H9 (cell line): ENCODE measurements around the gene LEKR1. TPM values are rescaled to one million over a fixed set of nuclear protein-coding genes. Genes with fewer than 3 reads are reported as not detected.

Source experiments
- DNase-seq: peaks from one replicate; pipeline ENCODE4 v3.0.0-alpha.2; 2017
- H2AFZ ChIP-seq: one replicate; pipeline ENCODE4 v1.6.1; 2013; ENCODE audit warnings: mild to moderate bottlenecking, low read length, control low read depth, moderate library complexity
- H2AK5ac ChIP-seq: 2 replicates; pipeline ENCODE4 v1.6.1; 2013; ENCODE audit warnings: low read length, control low read depth, mixed read lengths; ENCODE audit not compliant: insufficient read length
- H2BK120ac ChIP-seq: one replicate; pipeline ENCODE4 v1.6.1; 2013; ENCODE audit warnings: low read depth, mild to moderate bottlenecking, low read length, control low read depth, inconsistent platforms; ENCODE audit not compliant: poor library complexity, severe bottlenecking
- H2BK12ac ChIP-seq: 2 replicates; pipeline ENCODE4 v1.6.1; 2013; ENCODE audit warnings: low read length, control low read depth, mixed read lengths, low read depth; ENCODE audit not compliant: insufficient read length
- H2BK15ac ChIP-seq: 2 replicates; pipeline ENCODE4 v1.6.1; 2013; ENCODE audit warnings: low read depth, low read length, control low read depth
- H2BK20ac ChIP-seq: one replicate; pipeline ENCODE4 v1.6.1; 2013; ENCODE audit warnings: low read depth, mild to moderate bottlenecking, low read length, control low read depth, inconsistent platforms; ENCODE audit not compliant: poor library complexity, severe bottlenecking
- H2BK5ac ChIP-seq: 2 replicates; pipeline ENCODE4 v1.6.1; 2013; ENCODE audit warnings: low read length, control low read depth, mixed read lengths; ENCODE audit not compliant: insufficient read length
- H3K14ac ChIP-seq: 2 replicates; pipeline ENCODE4 v1.6.1; 2013; ENCODE audit warnings: low read length, control low read depth; ENCODE audit not compliant: insufficient read depth
- H3K18ac ChIP-seq: 2 replicates; pipeline ENCODE4 v1.6.1; 2013; ENCODE audit warnings: low read depth, mild to moderate bottlenecking, mixed read lengths, low read length, control low read depth; ENCODE audit not compliant: insufficient read length
- H3K23ac ChIP-seq: 2 replicates; pipeline ENCODE4 v1.6.1; 2013; ENCODE audit warnings: low read length, control low read depth, mixed read lengths, low read depth; ENCODE audit not compliant: insufficient read length
- H3K23me2 ChIP-seq: 2 replicates; pipeline ENCODE4 v1.6.1; 2013; ENCODE audit warnings: low read depth, mild to moderate bottlenecking, mixed read lengths, low read length, control low read depth; ENCODE audit not compliant: insufficient read length, poor library complexity, severe bottlenecking
- H3K27ac ChIP-seq: 2 replicates; pipeline ENCODE4 v1.5.1; 2013; ENCODE audit warnings: low read length, control low read depth, mixed read lengths, low read depth; ENCODE audit not compliant: insufficient read length
- H3K27me3 ChIP-seq: 2 replicates; pipeline ENCODE4 v1.6.1; 2013; ENCODE audit warnings: low read length, control low read depth, inconsistent platforms; ENCODE audit not compliant: insufficient read depth
- H3K4ac ChIP-seq: 2 replicates; pipeline ENCODE4 v1.6.1; 2013; ENCODE audit warnings: low read depth, mild to moderate bottlenecking, control low read depth, inconsistent platforms, low read length, moderate library complexity
- H3K4me1 ChIP-seq: 2 replicates; pipeline ENCODE4 v1.6.1; 2013; ENCODE audit warnings: low read length, control low read depth, inconsistent platforms; ENCODE audit not compliant: insufficient read depth
- H3K4me2 ChIP-seq: 2 replicates; pipeline ENCODE4 v1.6.1; 2013; ENCODE audit warnings: low read length, control low read depth, mixed read lengths; ENCODE audit not compliant: insufficient read length, insufficient read depth
- H3K56ac ChIP-seq: 2 replicates; pipeline ENCODE4 v1.6.1; 2013; ENCODE audit warnings: low read depth, mild to moderate bottlenecking, mixed read lengths, low read length, control low read depth; ENCODE audit not compliant: insufficient read length
- H3K79me1 ChIP-seq: 2 replicates; pipeline ENCODE4 v1.6.1; 2013; ENCODE audit warnings: low read depth, mild to moderate bottlenecking, moderate library complexity, low read length, control low read depth, inconsistent platforms; ENCODE audit not compliant: insufficient read depth, poor library complexity, severe bottlenecking
- H3K79me2 ChIP-seq: 2 replicates; pipeline ENCODE4 v1.6.1; 2013; ENCODE audit warnings: low read length, control low read depth, inconsistent platforms; ENCODE audit not compliant: insufficient read depth
- H3K9ac ChIP-seq: 2 replicates; pipeline ENCODE4 v1.6.1; 2013; ENCODE audit warnings: low read length, control low read depth, mixed read lengths; ENCODE audit not compliant: insufficient read length; ENCODE audit errors: extremely low read depth
- H3K9me3 ChIP-seq: one replicate; pipeline ENCODE4 v1.6.1; 2013; ENCODE audit warnings: low read depth, low read length, inconsistent platforms; ENCODE audit not compliant: control insufficient read depth
- H3T11ph ChIP-seq: one replicate; pipeline ENCODE4 v1.6.1; 2013; ENCODE audit warnings: mild to moderate bottlenecking, low read length, control low read depth, inconsistent platforms
- H4K20me1 ChIP-seq: one replicate; pipeline ENCODE4 v1.6.1; 2013; ENCODE audit not compliant: control insufficient read depth, insufficient read length, insufficient read depth
- H4K5ac ChIP-seq: 2 replicates; pipeline ENCODE4 v1.6.1; 2013; ENCODE audit warnings: low read depth, mild to moderate bottlenecking, mixed read lengths, low read length, control low read depth; ENCODE audit not compliant: insufficient read length
- H4K8ac ChIP-seq: replicated peaks from 2 replicates; pipeline ENCODE4 v1.6.1; 2013; ENCODE audit warnings: low read length, control low read depth, mixed read lengths, low read depth; ENCODE audit not compliant: insufficient read length
- H4K91ac ChIP-seq: 2 replicates; pipeline ENCODE4 v1.6.1; 2013; ENCODE audit warnings: low read depth, mild to moderate bottlenecking, moderate library complexity, mixed read lengths, low read length, control low read depth; ENCODE audit not compliant: insufficient read length
- H3K27ac Mint-ChIP-seq, 3 experiments: 2 replicates in 2 of 3; 3 replicates in 1 of 3; pipeline ENCODE4 v1.8.0; 2020 to 2021; ENCODE audit warnings: mixed read lengths in 3 of 3, mild to moderate bottlenecking in 1 of 3, moderate library complexity in 1 of 3
- H3K27me3 Mint-ChIP-seq: 2 replicates; pipeline ENCODE4 v1.8.0; 2021; ENCODE audit warnings: low read depth, mild to moderate bottlenecking, moderate library complexity, mixed read lengths
- H3K36me3 Mint-ChIP-seq, 3 experiments: 2 replicates in 2 of 3; 3 replicates in 1 of 3; pipeline ENCODE4 v1.8.0; 2020 to 2021; ENCODE audit warnings: low read depth in 3 of 3, mixed read lengths in 3 of 3; ENCODE audit not compliant: insufficient read depth in 1 of 3
- H3K4me1 Mint-ChIP-seq, 2 experiments: 2 replicates each; pipeline ENCODE4 v1.8.0; 2020; ENCODE audit warnings: mixed read lengths in 2 of 2
- H3K4me3 Mint-ChIP-seq, 2 experiments: 2 replicates in 1 of 2; 3 replicates in 1 of 2; pipeline ENCODE4 v1.8.0; 2020 to 2021; ENCODE audit warnings: mild to moderate bottlenecking in 2 of 2, mixed read lengths in 2 of 2, moderate library complexity in 1 of 2
- H3K9me3 Mint-ChIP-seq, 2 experiments: 2 replicates in 1 of 2; 3 replicates in 1 of 2; pipeline ENCODE4 v1.8.0; 2020; ENCODE audit warnings: mild to moderate bottlenecking in 2 of 2, mixed read lengths in 2 of 2, moderate library complexity in 1 of 2
- WGBS: extraction: QIAGEN DNeasy Blood & Tissue Kit; methylation state at CpG from one replicate; pipeline ENCODE4 v1.1.7; 2013; ENCODE audit warnings: missing lambda C conversion rate, low lambda C conversion rate, mixed read lengths; ENCODE audit not compliant: insufficient read length; ENCODE audit errors: extremely low coverage; 5-methylcytosine and 5-hydroxymethylcytosine counted together
- total RNA-seq: library from RNA; stranded (reverse); gene quantifications from 2 replicates; pipeline ENCODE4 v1.2.1, GENCODE V29; 2021
- TF ChIP-seq, protein P1 (sequence below): fragments of 200-600 bp; sonication (generic); conservative IDR thresholded peaks from 3 replicates; pipeline ENCODE4 v1.8.0; 2021; ENCODE audit warnings: antibody characterized with exemption, mild to moderate bottlenecking

LEKR1 gene
- total RNA-seq, 1 experiment from 2014 or later = not detected

DNA sequence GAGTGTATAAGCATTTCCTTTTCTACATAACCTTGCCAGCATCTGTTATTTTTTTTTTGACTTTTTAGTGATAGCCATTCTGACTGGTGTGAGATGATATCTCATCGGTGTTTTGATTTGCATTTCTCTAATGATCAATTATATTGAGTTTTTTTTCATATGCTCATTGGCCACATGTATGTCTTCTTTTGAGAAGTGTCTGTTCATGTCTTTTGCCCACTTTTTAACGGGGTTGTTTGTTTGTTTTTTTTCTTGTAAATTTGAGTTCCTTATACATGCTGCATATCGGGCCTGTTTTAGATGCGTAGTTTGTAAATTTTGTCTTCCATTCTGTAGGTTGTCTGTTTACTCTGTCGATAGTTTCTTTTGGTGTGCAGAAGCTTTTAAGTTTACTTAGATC lies 89.2 kb downstream of the LEKR1 start:
- Mint-ChIP-seq H3K36me3 (peaks cover 0 to 28% (median 3%) of the 10 kb centered on the region in 3 experiments; a peak in 6 of 7 replicates), H3K27me3 (no peaks in the 10 kb centered on the region), H3K27ac (no peak overlapping the region), H3K4me3 (no peak overlapping the region), H3K4me1 (peaks cover 20 to 34% of the 10 kb centered on the region in 2 experiments), H3K9me3 (peaks cover 2 to 20% of the 10 kb centered on the region in 2 experiments; a peak in 3 of 5 replicates)
- peaks cover 4% of the 10 kb centered on the region; the same call in 1 of the 2 replicates for H3K4me1 ChIP-seq
- no peaks in the 10 kb centered on the region for H4K20me1 ChIP-seq
- H2AK5ac ChIP-seq = no peak overlapping the region
- H3K9me3 ChIP-seq = no peaks in the 10 kb centered on the region
- H3T11ph ChIP-seq = no peak overlapping the region
- H4K5ac ChIP-seq = no peak overlapping the region
- no peaks in the 10 kb centered on the region for H3K23me2 ChIP-seq
- no peaks in the 10 kb centered on the region for H3K27me3 ChIP-seq
- H3K14ac ChIP-seq = no peak overlapping the region
- no peak for DNase-seq
- H4K8ac ChIP-seq = no peak overlapping the region
- no peak overlapping the region for H3K56ac ChIP-seq
- H3K18ac ChIP-seq = no peak overlapping the region
- H2BK20ac ChIP-seq = no peak overlapping the region
- no peak overlapping the region for H3K9ac ChIP-seq
- H3K79me1 ChIP-seq = no peaks in the 10 kb centered on the region
- H2BK120ac ChIP-seq = no peak overlapping the region
- no peak overlapping the region for H2BK15ac ChIP-seq
- no peak overlapping the region for H3K23ac ChIP-seq
- H2AFZ ChIP-seq = no peak overlapping the region
- no CpG with 5 or more reads among the region's 5 CpGs for WGBS
- TF ChIP-seq, protein P1, sequence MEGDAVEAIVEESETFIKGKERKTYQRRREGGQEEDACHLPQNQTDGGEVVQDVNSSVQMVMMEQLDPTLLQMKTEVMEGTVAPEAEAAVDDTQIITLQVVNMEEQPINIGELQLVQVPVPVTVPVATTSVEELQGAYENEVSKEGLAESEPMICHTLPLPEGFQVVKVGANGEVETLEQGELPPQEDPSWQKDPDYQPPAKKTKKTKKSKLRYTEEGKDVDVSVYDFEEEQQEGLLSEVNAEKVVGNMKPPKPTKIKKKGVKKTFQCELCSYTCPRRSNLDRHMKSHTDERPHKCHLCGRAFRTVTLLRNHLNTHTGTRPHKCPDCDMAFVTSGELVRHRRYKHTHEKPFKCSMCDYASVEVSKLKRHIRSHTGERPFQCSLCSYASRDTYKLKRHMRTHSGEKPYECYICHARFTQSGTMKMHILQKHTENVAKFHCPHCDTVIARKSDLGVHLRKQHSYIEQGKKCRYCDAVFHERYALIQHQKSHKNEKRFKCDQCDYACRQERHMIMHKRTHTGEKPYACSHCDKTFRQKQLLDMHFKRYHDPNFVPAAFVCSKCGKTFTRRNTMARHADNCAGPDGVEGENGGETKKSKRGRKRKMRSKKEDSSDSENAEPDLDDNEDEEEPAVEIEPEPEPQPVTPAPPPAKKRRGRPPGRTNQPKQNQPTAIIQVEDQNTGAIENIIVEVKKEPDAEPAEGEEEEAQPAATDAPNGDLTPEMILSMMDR = no peak
- no peaks in the 10 kb centered on the region for H3K79me2 ChIP-seq
- H2BK5ac ChIP-seq = no peak overlapping the region
- no peak overlapping the region for H3K4me2 ChIP-seq
- H2BK12ac ChIP-seq = no peak overlapping the region
- no peak overlapping the region for H4K91ac ChIP-seq
- H3K4ac ChIP-seq = no peak overlapping the region
- H3K27ac ChIP-seq = no peak overlapping the region
